K562 (cell line): Measurements from ENCODE around the gene KRT25. TPM values are rescaled to one million over a fixed set of nuclear protein-coding genes. Genes with fewer than 3 reads are reported as not detected.

Experiments
- ATAC-seq: fragments of 200-7000 bp; cut with Tn5 transposase; 3 replicates; pipeline ENCODE4 v1.9.1; 2020; ENCODE audit warnings: moderate library complexity
- BruUV-seq: library from RNA; stranded (reverse); fragments of 400-500 nt; replicated peaks from 2 replicates; lab custom pipeline; 2021; lab: Mats Ljungman, UMichigan
- CTCF ChIA-PET: fragments of 300-600 bp; formaldehyde crosslinking; extraction: SDS; loops from one replicate; lab custom pipeline; 2021; ENCODE audit warnings: low intra/inter-chr PET ratio; lab: Yijun Ruan, JAX
- POLR2A ChIA-PET: fragments of 300-600, 350-650 bp; sonication (Branson Sonifier 250); formaldehyde crosslinking; extraction: SDS; loops from one replicate; lab custom pipeline; 2021; ENCODE audit warnings: antibody characterized with exemption, inconsistent platforms; lab: Yijun Ruan, JAX
- DNase-seq, 4 experiments: peaks; one replicate each; pipeline versions ENCODE4 v3.0.0 to v3.0.0-alpha.2; 2011 to 2018; ENCODE audit warnings: low spot score in 3 of 4, mixed read lengths in 3 of 4; ENCODE audit errors: extremely low read depth in 1 of 4
- FAIRE-seq: peaks from 2 replicates; lab custom pipeline; 2011; peaks lifted over from hg19 to GRCh38; lab: Jason Lieb, UNC
- H2AFZ ChIP-seq: 2 replicates; pipeline ENCODE4 v1.6.0; 2011; ENCODE audit warnings: low read depth, low read length, control low read depth, inconsistent platforms
- H3K27ac ChIP-seq: fragments of 200-600 bp; 3 replicates; pipeline ENCODE4 v1.8.0; 2011; ENCODE audit warnings: low read depth, mild to moderate bottlenecking, control low read depth, inconsistent platforms, low read length, moderate library complexity, mixed read lengths; ENCODE audit errors: extremely low read depth
- H3K27me3 ChIP-seq, 2 experiments: fragments of 300-600 bp in 1 of 2; 2 replicates in 1 of 2; 3 replicates in 1 of 2; pipeline versions ENCODE4 v1.6.0 to v1.8.0; 2011; ENCODE audit warnings: inconsistent platforms in 2 of 2, low read length in 2 of 2, mild to moderate bottlenecking in 1 of 2, mixed read lengths in 1 of 2, moderate library complexity in 1 of 2; ENCODE audit not compliant: control insufficient read depth in 2 of 2, insufficient read depth in 2 of 2
- H3K36me3 ChIP-seq: fragments of 300-600 bp; 3 replicates; pipeline ENCODE4 v1.8.0; 2011; ENCODE audit warnings: mild to moderate bottlenecking, low read length, inconsistent platforms; ENCODE audit not compliant: control insufficient read depth, insufficient read depth
- H3K4me1 ChIP-seq, 2 experiments: fragments of 200-600 bp in 1 of 2; replicated peaks in 1 of 2; 2 replicates in 1 of 2; 3 replicates in 1 of 2; pipeline versions ENCODE4 v1.5.1 to v1.8.0; 2011; ENCODE audit warnings: inconsistent platforms in 2 of 2, low read length in 2 of 2, mild to moderate bottlenecking in 1 of 2, mixed read lengths in 1 of 2, moderate library complexity in 1 of 2; ENCODE audit not compliant: control insufficient read depth in 2 of 2, insufficient read depth in 2 of 2
- H3K4me2 ChIP-seq: 2 replicates; pipeline ENCODE4 v1.6.1; 2011; ENCODE audit warnings: low read length, control low read depth, inconsistent platforms, mixed read lengths; ENCODE audit not compliant: insufficient read depth
- H3K4me3 ChIP-seq: fragments of 200-600 bp; sonication (generic), shearing (Covaris generic); 2 replicates; pipeline ENCODE4 v1.5.1; 2016; ENCODE audit warnings: control low read depth, inconsistent platforms
- H3K79me2 ChIP-seq: fragments of 200-600 bp; 3 replicates; pipeline ENCODE4 v1.8.0; 2011; ENCODE audit warnings: low read length, inconsistent platforms; ENCODE audit not compliant: control insufficient read depth, insufficient read depth
- H3K9ac ChIP-seq, 2 experiments: 2 replicates each; pipeline versions ENCODE4 v1.6.0 to v1.6.1; 2011; ENCODE audit warnings: low read depth in 2 of 2, low read length in 2 of 2, control low read depth in 1 of 2, inconsistent platforms in 1 of 2, mild to moderate bottlenecking in 1 of 2, mixed read lengths in 1 of 2; ENCODE audit not compliant: insufficient read depth in 1 of 2
- H3K9me1 ChIP-seq: one replicate; pipeline ENCODE4 v1.6.0; 2011; ENCODE audit warnings: inconsistent platforms, mild to moderate bottlenecking, low read length, moderate library complexity; ENCODE audit not compliant: control insufficient read depth, insufficient read depth
- H3K9me3 ChIP-seq: replicated peaks from 2 replicates; pipeline ENCODE4 v1.5.1; 2011; ENCODE audit warnings: low read depth, low read length, inconsistent platforms; ENCODE audit not compliant: control insufficient read depth, insufficient read depth
- H4K20me1 ChIP-seq: replicated peaks from 2 replicates; pipeline ENCODE4 v1.6.1; 2011; ENCODE audit warnings: low read length, inconsistent platforms, mixed read lengths; ENCODE audit not compliant: control insufficient read depth, insufficient read depth
- ATF7 ChIP-seq: fragments of 450-650 bp; IDR thresholded peaks from 2 replicates; pipeline ENCODE4 v1.7.1; 2014; ENCODE audit warnings: mild to moderate bottlenecking, moderate library complexity
- CREM ChIP-seq: IDR thresholded peaks from 2 replicates; pipeline ENCODE4 v1.6.1; 2014; ENCODE audit warnings: antibody characterized with exemption, low read depth
- DIDO1 ChIP-seq: fragments of 450-650 bp; IDR thresholded peaks from 2 replicates; pipeline ENCODE4 v1.6.1; 2016; ENCODE audit warnings: low read depth, missing biosample characterization, missing genetic modification characterization
- FOXK2 ChIP-seq, 2 experiments: fragments of 450-650 bp; IDR thresholded peaks in 1 of 2; conservative IDR thresholded peaks in 1 of 2; 2 replicates each; pipeline ENCODE4 v1.6.1; 2016; ENCODE audit warnings: low read depth in 2 of 2, mild to moderate bottlenecking in 1 of 2
- FUS ChIP-seq: fragments of 200-400 bp; formaldehyde crosslinking; optimal IDR thresholded peaks from 2 replicates; pipeline ENCODE3; 2017; ENCODE audit warnings: low read depth, low read length
- IRF2 ChIP-seq: sonication (generic); formaldehyde crosslinking; IDR thresholded peaks from 2 replicates; pipeline ENCODE4 v1.8.1; 2022; ENCODE audit warnings: mild to moderate bottlenecking, missing genetic modification reagents
- NCOA4 ChIP-seq: fragments of 450-650 bp; IDR thresholded peaks from 2 replicates; pipeline ENCODE4 v1.6.1; 2018; ENCODE audit warnings: mild to moderate bottlenecking; ENCODE audit not compliant: partially characterized antibody
- RBM25 ChIP-seq: fragments of 200-400 bp; formaldehyde crosslinking; IDR thresholded peaks from 2 replicates; pipeline ENCODE4 v1.6.1; 2018; ENCODE audit warnings: low read length, low read depth, moderate library complexity; ENCODE audit not compliant: severe bottlenecking
- SETDB1 ChIP-seq: IDR thresholded peaks from one replicate; pipeline ENCODE4 v1.6.1; 2012; ENCODE audit warnings: low read length, control low read depth, inconsistent platforms
- SMAD4 ChIP-seq: fragments of 250-450 bp; sonication (Bioruptor Pico); conservative IDR thresholded peaks from 2 replicates; pipeline ENCODE4 v1.8.0; 2021; ENCODE audit warnings: inconsistent platforms, mild to moderate bottlenecking, moderate library complexity
- TCF7 ChIP-seq: sonication (generic); IDR thresholded peaks from 2 replicates; pipeline ENCODE4 v1.6.1; 2016; ENCODE audit warnings: antibody characterized with exemption, borderline replicate concordance
- TOE1 ChIP-seq, 2 experiments: fragments of 450-650 bp in 1 of 2; sonication (generic) in 1 of 2; formaldehyde crosslinking in 1 of 2; IDR thresholded peaks; 2 replicates each; pipeline versions ENCODE4 v1.7.1 to v1.8.0; 2016 to 2022; ENCODE audit warnings: borderline replicate concordance in 2 of 2, mild to moderate bottlenecking in 2 of 2, antibody characterized with exemption in 1 of 2, inconsistent platforms in 1 of 2, low read depth in 1 of 2, missing genetic modification reagents in 1 of 2, moderate library complexity in 1 of 2
- ZKSCAN8 ChIP-seq: fragments of 200-800 bp; sonication (Bioruptor generic); IDR thresholded peaks from 2 replicates; pipeline ENCODE4 v1.6.1; 2016; ENCODE audit warnings: missing genetic modification characterization, missing compliant biosample characterization
- ZNF224 ChIP-seq: sonication (generic); formaldehyde crosslinking; IDR thresholded peaks from 2 replicates; pipeline ENCODE4 v1.8.0; 2022; ENCODE audit warnings: mild to moderate bottlenecking, missing genetic modification reagents
- ZNF436 ChIP-seq: fragments of 250-450, 450-650 bp; sonication (Bioruptor Pico); formaldehyde crosslinking; IDR thresholded peaks from 2 replicates; pipeline ENCODE4 v1.7.0; 2020; ENCODE audit warnings: mild to moderate bottlenecking
- ZNF764 ChIP-seq: fragments of 250-450 bp; sonication (Bioruptor Pico); IDR thresholded peaks from 2 replicates; pipeline ENCODE4 v1.4.0; 2020; ENCODE audit warnings: low read depth, mild to moderate bottlenecking, moderate library complexity
- whole genome bisulfite sequencing: fragments of 100-300 bp; shearing (Covaris generic); methylation state at CpG from one replicate; pipeline ENCODE4 v1.1.6; 2016; ENCODE audit warnings: low coverage, mixed read lengths; ENCODE audit not compliant: insufficient coverage; ENCODE audit errors: missing lambda C conversion rate; 5-methylcytosine and 5-hydroxymethylcytosine counted together
- in situ Hi-C: fragments of 300-500 bp; cut with MboI; formaldehyde crosslinking; loops from 4 replicates; pipeline ENCODE4 v1.15.0; 2018; ENCODE audit warnings: inconsistent platforms, mixed read lengths
- intact Hi-C: fragments of 100-400 bp; cut with micrococcal nuclease; formaldehyde crosslinking; loops from 2 replicates; pipeline ENCODE4 v1.14.2; 2022
- polyA plus RNA-seq, 8 experiments: library from polyadenylated mRNA; depleted of rRNA in 4 of 8; stranded (reverse) in 5 of 8; unstranded in 3 of 8; fragments of >200 nt; fragmentation: Nextera tagmentation in 2 of 8; fragmentation: Illumina TruSeq in 1 of 8; extraction: Ambion mirVana in 2 of 8; extraction: Trizol in 1 of 8; gene quantifications; 2 replicates each; pipeline versions ENCODE4 v1.2.1 to v1.2.3, GENCODE V29; 2011 to 2014; ENCODE audit warnings: inconsistent platforms in 1 of 8, missing spikeins in 1 of 8
- total RNA-seq, 7 experiments: library from RNA; depleted of rRNA in 6 of 7; stranded (reverse); fragments of >200 nt in 6 of 7; fragmentation: Illumina TruSeq in 2 of 7; extraction: Trizol in 2 of 7; gene quantifications; 2 replicates each; pipeline versions ENCODE4 v1.2.1 to v1.2.3, GENCODE V29; 2011 to 2021; ENCODE audit warnings: low replicate concordance in 1 of 7
- TF ChIP-seq, protein P1 (sequence below), 2 experiments: fragments of 450-650 bp; conservative IDR thresholded peaks; 2 replicates each; pipeline ENCODE4 v1.6.1; 2017; ENCODE audit warnings: mild to moderate bottlenecking in 2 of 2, moderate library complexity in 2 of 2

KRT25 gene
- total and polyA plus RNA-seq, 9 of the 15 experiments (the other 6 are each of a cell fraction or from before 2014, with no cell fraction given): not detected

- TF ChIP-seq FOXK2 (conservative IDR thresholded peaks at IDR 0.05 in 1 of 2, IDR thresholded peaks at IDR 0.05 in 1 of 2; ENCODE audit: low read depth in 2 of 2) (no peak), SETDB1 (no peak), FUS (no peak), ZNF224 (CRISPR knock-in tag) (no peak), IRF2 (no peak), SMAD4 (CRISPR knock-in tag) (no peak)
- TF ChIP-seq, protein P1, sequence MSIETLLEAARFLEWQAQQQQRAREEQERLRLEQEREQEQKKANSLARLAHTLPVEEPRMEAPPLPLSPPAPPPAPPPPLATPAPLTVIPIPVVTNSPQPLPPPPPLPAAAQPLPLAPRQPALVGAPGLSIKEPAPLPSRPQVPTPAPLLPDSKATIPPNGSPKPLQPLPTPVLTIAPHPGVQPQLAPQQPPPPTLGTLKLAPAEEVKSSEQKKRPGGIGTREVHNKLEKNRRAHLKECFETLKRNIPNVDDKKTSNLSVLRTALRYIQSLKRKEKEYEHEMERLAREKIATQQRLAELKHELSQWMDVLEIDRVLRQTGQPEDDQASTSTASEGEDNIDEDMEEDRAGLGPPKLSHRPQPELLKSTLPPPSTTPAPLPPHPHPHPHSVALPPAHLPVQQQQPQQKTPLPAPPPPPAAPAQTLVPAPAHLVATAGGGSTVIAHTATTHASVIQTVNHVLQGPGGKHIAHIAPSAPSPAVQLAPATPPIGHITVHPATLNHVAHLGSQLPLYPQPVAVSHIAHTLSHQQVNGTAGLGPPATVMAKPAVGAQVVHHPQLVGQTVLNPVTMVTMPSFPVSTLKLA (conservative IDR thresholded peaks at IDR 0.05): no peak
Measured at GRCh38 chr17:40795019-40795667, 40.0 kb upstream of the KRT25 start (continued).

DNA sequence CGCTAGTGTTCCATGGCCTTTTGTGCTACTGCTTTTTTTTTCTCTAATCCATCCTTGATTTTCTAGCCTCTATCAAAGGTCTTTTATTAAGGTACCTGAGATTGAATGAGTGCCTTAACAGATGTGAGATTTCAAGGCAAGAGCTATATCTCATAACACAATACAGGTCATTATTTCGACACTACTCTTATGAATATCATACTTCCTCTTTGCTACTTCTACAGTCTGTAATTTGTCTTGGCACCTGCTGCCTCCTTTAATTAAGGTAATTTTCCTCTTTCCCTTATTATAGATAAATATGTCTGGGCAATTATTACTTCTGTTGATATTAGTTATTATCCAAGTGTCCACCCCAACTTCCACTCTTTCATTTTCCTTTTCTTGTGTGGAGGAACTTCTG, 39.3 kb upstream of the KRT25 start:
- in situ Hi-C loops: loop anchor here (5.0 kb wide), 1 partner anchor 177 kb away; no protein-coding TSS in a partner anchor
- H2AFZ ChIP-seq: no peak overlapping the region
- H3K9me1 ChIP-seq: no peaks in the 10 kb centered on the region
- ATAC-seq (no peak), FAIRE-seq (no peak), DNase-seq (no peak)
- peaks cover 0 to 5% of the 10 kb centered on the region in 2 experiments; a peak in 1 of 5 replicates for H3K4me1 ChIP-seq
- CTCF ChIA-PET: no interaction called here
- no peak overlapping the region for H3K9ac ChIP-seq
- H4K20me1 ChIP-seq: no peaks in the 10 kb centered on the region
- no peaks in the 10 kb centered on the region for H3K79me2 ChIP-seq
- H3K9me3 ChIP-seq: no peaks in the 10 kb centered on the region
- H3K36me3 ChIP-seq: no peaks in the 10 kb centered on the region
- intact Hi-C loops: no loop called here
- H3K4me2 ChIP-seq: no peak overlapping the region
- no peak overlapping the region for H3K4me3 ChIP-seq
- H3K27ac ChIP-seq: no peak overlapping the region
- POLR2A ChIA-PET: no interaction called here
- H3K27me3 ChIP-seq: peaks cover 25 to 38% of the 10 kb centered on the region in 2 experiments
- no TSS peak for BruUV-seq
- WGBS: 16% methylated on average over 2 of the region's 2 CpGs
- no peak for TF ChIP-seq TCF7
- TF ChIP-seq ZNF436 (CRISPR knock-in tag): no peak
- TF ChIP-seq DIDO1 (tag): no peak
- no peak for TF ChIP-seq ZNF764 (CRISPR knock-in tag)
- TF ChIP-seq CREM: no peak
- no peak for TF ChIP-seq TOE1 (IDR thresholded peaks at IDR 0.05; ENCODE audit: borderline replicate concordance)
- no peak for TF ChIP-seq TOE1 (CRISPR knock-in tag; IDR thresholded peaks at IDR 0.05; ENCODE audit: borderline replicate concordance, low read depth)
- TF ChIP-seq RBM25: no peak
- no peak for TF ChIP-seq ATF7
- no peak for TF ChIP-seq NCOA4
- TF ChIP-seq ZKSCAN8 (CRISPR knock-in tag): no peak
